K562 (cell line): ENCODE data around the gene VMP1. TPM values are rescaled to one million over a fixed set of nuclear protein-coding genes. Genes with fewer than 3 reads are reported as not detected.
A peak's percentile ranks its signal among the peaks of the same experiment; 100 is the strongest.

Experiments
- ATF7 ChIP-seq: fragments of 450-650 bp; IDR thresholded peaks from 2 replicates; pipeline ENCODE4 v1.7.1; 2014; ENCODE audit warnings: mild to moderate bottlenecking, moderate library complexity
- CBFA2T2 ChIP-seq: fragments of 450-650 bp; conservative IDR thresholded peaks from 2 replicates; pipeline ENCODE4 v1.6.1; 2017; ENCODE audit warnings: mild to moderate bottlenecking
- DNMT1 ChIP-seq: fragments of 450-650 bp; IDR thresholded peaks from 2 replicates; pipeline ENCODE4 v1.6.1; 2016; ENCODE audit warnings: antibody characterized with exemption, mild to moderate bottlenecking
- HMG20A ChIP-seq: fragments of 450-650 bp; formaldehyde crosslinking; conservative IDR thresholded peaks from 2 replicates; pipeline ENCODE4 v1.4.0; 2020; ENCODE audit warnings: mild to moderate bottlenecking, mixed read lengths
- KLF16 ChIP-seq: IDR thresholded peaks from 2 replicates; pipeline ENCODE4 v1.6.1; 2016; ENCODE audit warnings: antibody characterized with exemption
- PHB ChIP-seq: fragments of 250-450 bp; sonication (Bioruptor Pico); IDR thresholded peaks from 2 replicates; pipeline ENCODE4 v1.5.0; 2021
- POLR2H ChIP-seq: IDR thresholded peaks from 2 replicates; pipeline ENCODE4 v1.6.1; 2016; ENCODE audit warnings: missing genetic modification characterization, low read depth, mild to moderate bottlenecking, control low read depth, missing compliant biosample characterization, moderate library complexity
- RBFOX2 ChIP-seq: fragments of 200-400 bp; formaldehyde crosslinking; IDR thresholded peaks from 2 replicates; pipeline ENCODE4 v1.6.1; 2017; ENCODE audit warnings: low read depth, mild to moderate bottlenecking, low read length, moderate library complexity
- ZNF347 ChIP-seq: fragments of 450-650 bp; formaldehyde crosslinking; IDR thresholded peaks from 2 replicates; pipeline ENCODE4 v1.4.0; 2020; ENCODE audit warnings: low read depth, mild to moderate bottlenecking, moderate library complexity
- ZNF609 ChIP-seq: sonication (generic); formaldehyde crosslinking; IDR thresholded peaks from 2 replicates; pipeline ENCODE4 v1.8.1; 2023; ENCODE audit warnings: missing genetic modification reagents, mild to moderate bottlenecking, borderline replicate concordance
- polyA plus RNA-seq, 8 experiments: library from polyadenylated mRNA; depleted of rRNA in 4 of 8; stranded (reverse) in 5 of 8; unstranded in 3 of 8; fragments of >200 nt; fragmentation: Nextera tagmentation in 2 of 8; fragmentation: Illumina TruSeq in 1 of 8; extraction: Ambion mirVana in 2 of 8; extraction: Trizol in 1 of 8; gene quantifications; 2 replicates each; pipeline versions ENCODE4 v1.2.1 to v1.2.3, GENCODE V29; 2011 to 2014; ENCODE audit warnings: inconsistent platforms in 1 of 8, missing spikeins in 1 of 8
- total RNA-seq, 7 experiments: library from RNA; depleted of rRNA in 6 of 7; stranded (reverse); fragments of >200 nt in 6 of 7; fragmentation: Illumina TruSeq in 2 of 7; extraction: Trizol in 2 of 7; gene quantifications; 2 replicates each; pipeline versions ENCODE4 v1.2.1 to v1.2.3, GENCODE V29; 2011 to 2021; ENCODE audit warnings: low replicate concordance in 1 of 7
- TF ChIP-seq, protein P1 (sequence below), 2 experiments: IDR thresholded peaks; 2 replicates each; pipeline ENCODE4 v1.6.1; 2011; ENCODE audit warnings: borderline replicate concordance in 1 of 2, control low read depth in 1 of 2, low read depth in 1 of 2, low read length in 1 of 2, mild to moderate bottlenecking in 1 of 2, mixed read lengths in 1 of 2, moderate library complexity in 1 of 2; ENCODE audit not compliant: insufficient read depth in 1 of 2, insufficient read length in 1 of 2, poor library complexity in 1 of 2, severe bottlenecking in 1 of 2; ENCODE audit errors: extremely low read depth in 1 of 2
- TF ChIP-seq, protein P2 (sequence below), 2 experiments: fragments of 200-800 bp in 1 of 2; sonication (Bioruptor generic) in 1 of 2; sonication (generic) in 1 of 2; formaldehyde crosslinking in 1 of 2; IDR thresholded peaks in 1 of 2; conservative IDR thresholded peaks in 1 of 2; 2 replicates each; pipeline versions ENCODE4 v1.5.0 to v1.6.1; 2016 to 2020; ENCODE audit warnings: missing compliant biosample characterization in 1 of 2, missing genetic modification characterization in 1 of 2, missing genetic modification reagents in 1 of 2
- TF ChIP-seq, protein P3 (sequence below): fragments of 200-800 bp; sonication (Bioruptor generic); IDR thresholded peaks from 2 replicates; pipeline ENCODE4 v1.6.1; 2017; ENCODE audit warnings: missing genetic modification characterization, missing compliant biosample characterization

VMP1 gene
- total and polyA plus RNA-seq, 9 of the 15 experiments (the other 6 are each of a cell fraction or from before 2014, with no cell fraction given), result 123 to 304 (median 151) TPM

GRCh38 chr17:59829217-59830006 is 122.0 kb downstream of the VMP1 start (continued):
- TF ChIP-seq ZNF609 (CRISPR knock-in tag) (no peak), CBFA2T2 (0 out of 2 replicates have a peak, but pooled peaks have one; percentile 20), ZNF347 (CRISPR knock-in tag) (no peak), PHB (CRISPR knock-in tag) (no peak), POLR2H (tag) (peak; percentile 84), KLF16 (no peak), DNMT1 (no peak), ATF7 (peak; percentile 77), HMG20A (CRISPR knock-in tag) (no peak), RBFOX2 (peak; percentile 55; the same call in 1 of the 2 replicates)
- TF ChIP-seq, protein P1, sequence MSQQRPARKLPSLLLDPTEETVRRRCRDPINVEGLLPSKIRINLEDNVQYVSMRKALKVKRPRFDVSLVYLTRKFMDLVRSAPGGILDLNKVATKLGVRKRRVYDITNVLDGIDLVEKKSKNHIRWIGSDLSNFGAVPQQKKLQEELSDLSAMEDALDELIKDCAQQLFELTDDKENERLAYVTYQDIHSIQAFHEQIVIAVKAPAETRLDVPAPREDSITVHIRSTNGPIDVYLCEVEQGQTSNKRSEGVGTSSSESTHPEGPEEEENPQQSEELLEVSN (IDR thresholded peaks at IDR 0.05; ENCODE audit: borderline replicate concordance in 1 of 2, extremely low read depth in 1 of 2, insufficient read depth in 1 of 2, insufficient read length in 1 of 2, low read depth in 1 of 2, low read length in 1 of 2, poor library complexity in 1 of 2, severe bottlenecking in 1 of 2), result no peak
- TF ChIP-seq, protein P2, sequence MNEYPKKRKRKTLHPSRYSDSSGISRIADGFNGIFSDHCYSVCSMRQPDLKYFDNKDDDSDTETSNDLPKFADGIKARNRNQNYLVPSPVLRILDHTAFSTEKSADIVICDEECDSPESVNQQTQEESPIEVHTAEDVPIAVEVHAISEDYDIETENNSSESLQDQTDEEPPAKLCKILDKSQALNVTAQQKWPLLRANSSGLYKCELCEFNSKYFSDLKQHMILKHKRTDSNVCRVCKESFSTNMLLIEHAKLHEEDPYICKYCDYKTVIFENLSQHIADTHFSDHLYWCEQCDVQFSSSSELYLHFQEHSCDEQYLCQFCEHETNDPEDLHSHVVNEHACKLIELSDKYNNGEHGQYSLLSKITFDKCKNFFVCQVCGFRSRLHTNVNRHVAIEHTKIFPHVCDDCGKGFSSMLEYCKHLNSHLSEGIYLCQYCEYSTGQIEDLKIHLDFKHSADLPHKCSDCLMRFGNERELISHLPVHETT (CRISPR knock-in tag; conservative IDR thresholded peaks at IDR 0.05 in 1 of 2, IDR thresholded peaks at IDR 0.05 in 1 of 2), result peak in 1 of 2 experiments; percentile 75; a peak in 1 of 4 replicates
- TF ChIP-seq, protein P3, sequence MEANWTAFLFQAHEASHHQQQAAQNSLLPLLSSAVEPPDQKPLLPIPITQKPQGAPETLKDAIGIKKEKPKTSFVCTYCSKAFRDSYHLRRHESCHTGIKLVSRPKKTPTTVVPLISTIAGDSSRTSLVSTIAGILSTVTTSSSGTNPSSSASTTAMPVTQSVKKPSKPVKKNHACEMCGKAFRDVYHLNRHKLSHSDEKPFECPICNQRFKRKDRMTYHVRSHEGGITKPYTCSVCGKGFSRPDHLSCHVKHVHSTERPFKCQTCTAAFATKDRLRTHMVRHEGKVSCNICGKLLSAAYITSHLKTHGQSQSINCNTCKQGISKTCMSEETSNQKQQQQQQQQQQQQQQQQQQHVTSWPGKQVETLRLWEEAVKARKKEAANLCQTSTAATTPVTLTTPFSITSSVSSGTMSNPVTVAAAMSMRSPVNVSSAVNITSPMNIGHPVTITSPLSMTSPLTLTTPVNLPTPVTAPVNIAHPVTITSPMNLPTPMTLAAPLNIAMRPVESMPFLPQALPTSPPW (CRISPR knock-in tag), result peak; percentile 68
